Stomach (tissue), 9 donors: ENCODE measurements around the gene C18orf54. TPM values are rescaled to one million over a fixed set of nuclear protein-coding genes. Genes with fewer than 3 reads are reported as not detected.
A peak's percentile ranks its signal among the peaks of the same experiment; 100 is the strongest.

Source experiments
- DNase-seq, 2 donors: peaks; one replicate each; pipeline versions ENCODE4 v3.0.0 to v3.0.0-alpha.2; 2013 to 2019
- H3K27ac ChIP-seq, 5 donors: fragments of 200-600 bp in 4 of 5; sonication (generic) in 4 of 5; one replicate each; pipeline ENCODE4 v1.5.1; 2013 to 2019; ENCODE audit warnings: mild to moderate bottlenecking in 1 of 5, moderate library complexity in 1 of 5
- H3K27me3 ChIP-seq, 3 donors: fragments of 200-600 bp; sonication (generic); one replicate each; pipeline ENCODE4 v1.5.1; 2017 to 2019; ENCODE audit warnings: mixed run types in 1 of 3
- H3K36me3 ChIP-seq, 4 donors: fragments of 200-600 bp; sonication (generic); 1 replicate in 3 of 4; 2 replicates in 1 of 4; pipeline ENCODE4 v1.5.1; 2016 to 2019
- H3K4me1 ChIP-seq, 4 donors: fragments of 200-600 bp; sonication (generic); one replicate each; pipeline ENCODE4 v1.5.1; 2016 to 2019
- H3K4me3 ChIP-seq, 4 donors: fragments of 200-600 bp; sonication (generic) in 3 of 4; one replicate each; pipeline ENCODE4 v1.5.1; 2016 to 2019; ENCODE audit warnings: mild to moderate bottlenecking in 1 of 4
- H3K9me3 ChIP-seq, 4 donors: fragments of 200-600 bp; sonication (generic); one replicate each; pipeline ENCODE4 v1.5.1; 2016 to 2019
- CTCF ChIP-seq, 7 experiments: fragments of 450-650 bp in 4 of 7; fragments of 200-600 bp in 3 of 7; sonication (generic) in 3 of 7; IDR thresholded peaks; one replicate each; pipeline ENCODE4 v1.5.1; 2016 to 2019; ENCODE audit warnings: antibody characterized with exemption in 7 of 7, control low read depth in 2 of 7, mild to moderate bottlenecking in 1 of 7
- EP300 ChIP-seq: sonication (generic); formaldehyde crosslinking; IDR thresholded peaks from one replicate; pipeline ENCODE4 v1.6.1; 2017; ENCODE audit warnings: antibody characterized with exemption
- POLR2A ChIP-seq, 4 donors: fragments of 450-650 bp; IDR thresholded peaks; one replicate each; pipeline ENCODE4 v1.6.1; 2016; ENCODE audit warnings: antibody characterized with exemption in 4 of 4, control low read depth in 2 of 4, mild to moderate bottlenecking in 1 of 4, moderate library complexity in 1 of 4
- POLR2AphosphoS5 ChIP-seq, 3 donors: sonication (generic); formaldehyde crosslinking; IDR thresholded peaks; one replicate each; pipeline ENCODE4 v1.6.1; 2016; ENCODE audit warnings: antibody characterized with exemption in 3 of 3
- WGBS, 5 donors: extraction: QIAGEN DNeasy Blood & Tissue Kit in 3 of 5; methylation state at CpG; one replicate each; pipeline versions ENCODE4 v1.1.5 to v1.1.7; 2013 to 2018; 5-methylcytosine and 5-hydroxymethylcytosine counted together
- intact Hi-C: fragments of 100-400 bp; cut with DNase I; formaldehyde crosslinking; loops from one replicate; pipeline ENCODE4 v1.15.1; 2023; ENCODE audit warnings: low total_unique reads
- polyA plus RNA-seq, 3 donors: library from polyadenylated mRNA; stranded (reverse); fragments of 200-250 nt; gene quantifications; one replicate each; pipeline ENCODE4 v1.2.3, GENCODE V29; 2013
- total RNA-seq, 5 donors: library from RNA; depleted of rRNA; stranded (reverse); fragments of >200 nt; gene quantifications; one replicate each; pipeline versions ENCODE4 v1.1.0 to v1.2.3, GENCODE V29; 2014 to 2016
- donor health status: healthy with polysubstance abuse.
- donor health status: Bipolar disorder and iron deficiency.
- donor health status: healthy.

The C18orf54 gene
- total and polyA plus RNA-seq, 8 donors = 0.68 to 4.0 (median 0.89) TPM; not detected in 3

GRCh38 chr18:54396760-54397159 lies 39.1 kb downstream of the C18orf54 start:
- H3K27ac ChIP-seq = no peak overlapping the region

GRCh38 chr18:54405290-54405689 lies 47.6 kb downstream of the C18orf54 start:
- H3K4me3 ChIP-seq = no peak overlapping the region
- no peaks in the 10 kb centered on the region for H3K36me3 ChIP-seq
- H3K27me3 ChIP-seq = no peaks in the 10 kb centered on the region
- H3K4me1 ChIP-seq = no peaks in the 10 kb centered on the region
- TF ChIP-seq EP300 = no peak
- no peak for TF ChIP-seq POLR2AphosphoS5 (IDR thresholded peaks at IDR 0.05)
- no peak for TF ChIP-seq POLR2A (IDR thresholded peaks at IDR 0.05)
- TF ChIP-seq CTCF (IDR thresholded peaks at IDR 0.05) = no peak
- no peaks in the 10 kb centered on the region for H3K9me3 ChIP-seq
- intact Hi-C loops = no loop called here
- no peak overlapping the region for H3K27ac ChIP-seq
- no peak for DNase-seq

More at GRCh38 chr18:54396760-54397159, 39.1 kb downstream of the C18orf54 start:
- no peak for TF ChIP-seq CTCF (IDR thresholded peaks at IDR 0.05)
- TF ChIP-seq POLR2A (IDR thresholded peaks at IDR 0.05) = no peak
- TF ChIP-seq EP300 = no peak
- TF ChIP-seq POLR2AphosphoS5 (IDR thresholded peaks at IDR 0.05) = no peak
- 67 to 75% (median 69%) methylated on average over 1 of the region's 1 CpG for WGBS, 5 donors
- DNase-seq = no peak
- H3K9me3 ChIP-seq = no peaks in the 10 kb centered on the region
- H3K4me1 ChIP-seq = no peaks in the 10 kb centered on the region
- intact Hi-C loops = no loop called here
- H3K36me3 ChIP-seq = no peaks in the 10 kb centered on the region
- H3K4me3 ChIP-seq = no peak overlapping the region
- H3K27me3 ChIP-seq = no peaks in the 10 kb centered on the region

- Histone ChIP-seq H3K27me3 (no peaks in the 10 kb centered on the region), H3K9me3 (no peaks in the 10 kb centered on the region), H3K36me3 (no peaks in the 10 kb centered on the region), H3K27ac (no peak overlapping the region), H3K4me3 (no peak overlapping the region), H3K4me1 (no peaks in the 10 kb centered on the region)
- TF ChIP-seq EP300 = no peak
- DNase-seq = no peak
- intact Hi-C loops = no loop called here
- 73 to 92% (median 80%) methylated on average over 1 of the region's 1 CpG for WGBS, 5 donors
Measured at GRCh38 chr18:54411781-54412180, 54.1 kb downstream of the C18orf54 start.

- no peak for DNase-seq
- intact Hi-C loops = no loop called here
- no peak for TF ChIP-seq CTCF (IDR thresholded peaks at IDR 0.05)
- no peak for TF ChIP-seq EP300
- no peak for TF ChIP-seq POLR2A (IDR thresholded peaks at IDR 0.05)
- TF ChIP-seq POLR2AphosphoS5 (IDR thresholded peaks at IDR 0.05) = no peak
- WGBS, 5 donors = 88 to 95% (median 91%) methylated on average over 2 of the region's 2 CpGs
- Histone ChIP-seq H3K27me3 (no peaks in the 10 kb centered on the region), H3K4me1 (no peaks in the 10 kb centered on the region), H3K9me3 (no peaks in the 10 kb centered on the region), H3K4me3 (no peak overlapping the region), H3K27ac (no peak overlapping the region), H3K36me3 (no peaks in the 10 kb centered on the region)
Measured at GRCh38 chr18:54415086-54415485, 57.4 kb downstream of the C18orf54 start.

GRCh38 chr18:54416436-54416835 lies 58.7 kb downstream of the C18orf54 start:
- no peak overlapping the region for H3K27ac ChIP-seq
- no peaks in the 10 kb centered on the region for H3K27me3 ChIP-seq
- intact Hi-C loops = no loop called here
- H3K4me1 ChIP-seq = no peaks in the 10 kb centered on the region
- no peak overlapping the region for H3K4me3 ChIP-seq
- 45 to 62% (median 50%) methylated on average over 3 of the region's 3 CpGs for WGBS, 5 donors
- DNase-seq = peak in 1 of 2 donors; percentile 6
- no peaks in the 10 kb centered on the region for H3K36me3 ChIP-seq
- no peaks in the 10 kb centered on the region for H3K9me3 ChIP-seq
- no peak for TF ChIP-seq CTCF (IDR thresholded peaks at IDR 0.05)
- TF ChIP-seq POLR2AphosphoS5 (IDR thresholded peaks at IDR 0.05) = no peak
- TF ChIP-seq POLR2A (IDR thresholded peaks at IDR 0.05) = no peak
- no peak for TF ChIP-seq EP300
